Mucosa of descending colon (tissue), 3 donors: ENCODE data around the gene IWS1. TPM values are rescaled to one million over a fixed set of nuclear protein-coding genes. Genes with fewer than 3 reads are reported as not detected.

Source experiments
- ATAC-seq: fragments of 200-7000 bp; cut with Tn5 transposase; one replicate; pipeline ENCODE4 v1.9.1; 2020; ENCODE audit warnings: mild to moderate bottlenecking, moderate library complexity
- DNase-seq, 3 donors: peaks; one replicate each; pipeline ENCODE4 v3.0.0-alpha.2; 2020
- H3K36me3 ChIP-seq: fragments of 200-600 bp; one replicate; pipeline ENCODE4 v1.8.0; 2021; ENCODE audit warnings: low read depth, mild to moderate bottlenecking
- H3K4me1 ChIP-seq: fragments of 200-600 bp; one replicate; pipeline ENCODE4 v1.8.0; 2021; ENCODE audit warnings: low read depth, mild to moderate bottlenecking
- H3K4me3 ChIP-seq: fragments of 200-600 bp; one replicate; pipeline ENCODE4 v1.8.0; 2021; ENCODE audit warnings: mild to moderate bottlenecking
- H3K9me3 ChIP-seq: fragments of 200-600 bp; one replicate; pipeline ENCODE4 v1.8.0; 2021; ENCODE audit warnings: mild to moderate bottlenecking
- intact Hi-C, 2 donors: fragments of 100-400 bp; cut with DNase I in 1 of 2; cut with micrococcal nuclease in 1 of 2; formaldehyde crosslinking; loops; one replicate each; pipeline versions ENCODE4 v1.11.0 to v1.11.1; 2022; cut with DNase I, micrococcal nuclease
- total RNA-seq, 3 donors: library from RNA; stranded (reverse); fragmentation: NEBNext Ultra II Directional in 2 of 3; extraction: Animal tissue kit (Norgen Biotek cat#: 25700) in 2 of 3; gene quantifications; one replicate each; pipeline versions ENCODE4 v1.2.1 to v1.2.4, GENCODE V29; 2021 to 2023
- TF ChIP-seq, protein P1 (sequence below): fragments of 200-600 bp; IDR thresholded peaks from one replicate; pipeline ENCODE4 v1.8.0; 2022; ENCODE audit warnings: antibody characterized with exemption, mild to moderate bottlenecking
- donor health status: DM: no; HTN: no; CAD: no; lungs with moderate emphysema.
- donor health status: DM: no; HTN: no; CAD: no.
- donor health status: DM: no; HTN: yes; CAD: no.

The IWS1 gene
- total RNA-seq, 3 donors from 2014 or later = 32.3 to 38.4 (median 33.2) TPM

- DNase-seq (no peak), ATAC-seq (no peak)
- no peak overlapping the region for H3K4me3 ChIP-seq
- intact Hi-C loops = no loop called here
- no peaks in the 10 kb centered on the region for H3K9me3 ChIP-seq
- H3K36me3 ChIP-seq = no peaks in the 10 kb centered on the region
- H3K4me1 ChIP-seq = no peaks in the 10 kb centered on the region
- TF ChIP-seq, protein P1, sequence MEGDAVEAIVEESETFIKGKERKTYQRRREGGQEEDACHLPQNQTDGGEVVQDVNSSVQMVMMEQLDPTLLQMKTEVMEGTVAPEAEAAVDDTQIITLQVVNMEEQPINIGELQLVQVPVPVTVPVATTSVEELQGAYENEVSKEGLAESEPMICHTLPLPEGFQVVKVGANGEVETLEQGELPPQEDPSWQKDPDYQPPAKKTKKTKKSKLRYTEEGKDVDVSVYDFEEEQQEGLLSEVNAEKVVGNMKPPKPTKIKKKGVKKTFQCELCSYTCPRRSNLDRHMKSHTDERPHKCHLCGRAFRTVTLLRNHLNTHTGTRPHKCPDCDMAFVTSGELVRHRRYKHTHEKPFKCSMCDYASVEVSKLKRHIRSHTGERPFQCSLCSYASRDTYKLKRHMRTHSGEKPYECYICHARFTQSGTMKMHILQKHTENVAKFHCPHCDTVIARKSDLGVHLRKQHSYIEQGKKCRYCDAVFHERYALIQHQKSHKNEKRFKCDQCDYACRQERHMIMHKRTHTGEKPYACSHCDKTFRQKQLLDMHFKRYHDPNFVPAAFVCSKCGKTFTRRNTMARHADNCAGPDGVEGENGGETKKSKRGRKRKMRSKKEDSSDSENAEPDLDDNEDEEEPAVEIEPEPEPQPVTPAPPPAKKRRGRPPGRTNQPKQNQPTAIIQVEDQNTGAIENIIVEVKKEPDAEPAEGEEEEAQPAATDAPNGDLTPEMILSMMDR = no peak
Observed at GRCh38 chr2:127431408-127432023, 94.8 kb downstream of the IWS1 start.

Other genes starting within 250 kb of the IWS1 start
- 10 to 100 TPM; 26.7 to 35.7 (median 33.6) TPM for gene ERCC3, start 232.3 kb downstream of the IWS1 start, total RNA-seq
- gene MAP3K2, start 138.5 kb downstream of the IWS1 start, total RNA-seq = 10 to 100 TPM; 71.8 to 80.6 (median 77.1) TPM
- 1 to 10 TPM in 1 of 3 donors, under 1 TPM in 2; 0.80 to 3.6 (median 0.95) TPM for gene PROC, start 108.1 kb downstream of the IWS1 start, total RNA-seq
- 100 to 1,000 TPM; 118 to 305 (median 199) TPM for gene MYO7B, start 9.2 kb upstream of the IWS1 start, total RNA-seq
- gene GPR17, start 119.7 kb upstream of the IWS1 start, total RNA-seq = under 1 TPM in 1 of 3 donors, not detected in 2; 0.51 TPM
- 100 to 1,000 TPM in 1 of 3 donors, 10 to 100 TPM in 2; 12.5 to 478 (median 29.9) TPM for gene LIMS2, start 149.0 kb upstream of the IWS1 start, total RNA-seq
- 1 to 10 TPM; 5.1 to 8.8 (median 8.1) TPM for gene SFT2D3, start 175.0 kb upstream of the IWS1 start, total RNA-seq